HL-60 (cell line): ENCODE data around the gene TMEM63C.

Source experiments
- DNase-seq, 2 experiments: peaks; one replicate each; pipeline ENCODE4 v3.0.0-alpha.2; 2010 to 2020; ENCODE audit warnings: low read depth in 1 of 2, low spot score in 1 of 2
- H3K27ac ChIP-seq: fragments of 250-450 bp; sonication (Bioruptor Pico); replicated peaks from 2 replicates; pipeline ENCODE4 v1.5.1; 2020; ENCODE audit warnings: mild to moderate bottlenecking, moderate library complexity
- H3K27me3 ChIP-seq: fragments of 250-450 bp; sonication (Bioruptor Pico); 2 replicates; pipeline ENCODE4 v1.5.1; 2021; ENCODE audit warnings: mild to moderate bottlenecking, moderate library complexity; ENCODE audit not compliant: insufficient read depth, poor library complexity, severe bottlenecking
- H3K4me3 ChIP-seq: replicated peaks from 2 replicates; pipeline ENCODE4 v1.5.1; 2011; ENCODE audit warnings: mild to moderate bottlenecking, control low read depth, low read length; ENCODE audit not compliant: insufficient read depth
- GABPA ChIP-seq: IDR thresholded peaks from 2 replicates; pipeline ENCODE4 v1.6.1; 2012; ENCODE audit warnings: low read depth
- POLR2AphosphoS5 ChIP-seq: IDR thresholded peaks from 2 replicates; pipeline ENCODE4 v1.6.1; 2012; ENCODE audit warnings: low read depth
- SPI1 ChIP-seq: IDR thresholded peaks from 2 replicates; pipeline ENCODE4 v1.6.1; 2012; ENCODE audit warnings: low read depth, mild to moderate bottlenecking, borderline replicate concordance
- TF ChIP-seq, protein P1 (sequence below): IDR thresholded peaks from 2 replicates; pipeline ENCODE4 v1.6.1; 2012; ENCODE audit warnings: low read depth; ENCODE audit not compliant: insufficient replicate concordance
- TF ChIP-seq, protein P2 (sequence below): IDR thresholded peaks from one replicate; pipeline ENCODE4 v1.5.1; 2011; ENCODE audit warnings: low read length, control low read depth, inconsistent platforms; ENCODE audit not compliant: insufficient read depth

TMEM63C gene

DNA sequence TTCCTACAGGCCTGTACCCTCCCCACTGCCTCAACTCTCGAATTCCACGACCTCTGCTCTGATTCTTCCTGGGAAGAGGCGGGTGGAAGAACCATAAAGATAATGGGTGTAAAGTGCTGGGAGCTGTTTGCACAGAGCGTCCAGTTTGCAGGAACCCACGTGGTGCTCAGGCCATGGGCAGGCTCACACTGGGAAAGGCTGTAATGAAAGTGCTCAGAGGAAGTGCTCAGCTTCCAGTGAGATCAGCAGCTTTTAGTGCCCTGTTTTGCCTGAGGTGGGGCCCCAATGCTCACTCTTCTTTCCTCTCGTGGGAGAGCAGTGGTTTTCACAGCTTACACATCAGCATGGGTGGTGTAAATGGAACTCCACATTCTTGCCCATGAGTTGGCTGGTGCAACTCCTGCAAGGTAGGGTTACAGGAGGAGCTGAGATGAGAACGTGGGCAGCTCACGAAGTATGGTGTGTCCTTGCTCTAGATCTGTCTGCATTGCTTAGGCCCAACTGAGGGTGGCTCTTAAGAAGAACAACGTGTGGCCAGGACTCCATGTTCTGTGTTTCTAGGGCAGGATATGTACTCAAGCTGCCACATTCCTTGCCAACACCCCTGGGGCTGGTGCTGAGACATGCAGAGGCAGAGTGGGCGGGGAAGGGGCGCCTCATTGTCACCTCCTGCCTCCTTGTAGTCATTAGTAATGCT, 2.9 kb downstream of the TMEM63C start:
- Histone ChIP-seq H3K27me3 (no peaks in the 10 kb centered on the region), H3K4me3 (no peak overlapping the region), H3K27ac (no peak overlapping the region)
- TF ChIP-seq GABPA, result no peak
- TF ChIP-seq SPI1, result no peak
- TF ChIP-seq, protein P1, sequence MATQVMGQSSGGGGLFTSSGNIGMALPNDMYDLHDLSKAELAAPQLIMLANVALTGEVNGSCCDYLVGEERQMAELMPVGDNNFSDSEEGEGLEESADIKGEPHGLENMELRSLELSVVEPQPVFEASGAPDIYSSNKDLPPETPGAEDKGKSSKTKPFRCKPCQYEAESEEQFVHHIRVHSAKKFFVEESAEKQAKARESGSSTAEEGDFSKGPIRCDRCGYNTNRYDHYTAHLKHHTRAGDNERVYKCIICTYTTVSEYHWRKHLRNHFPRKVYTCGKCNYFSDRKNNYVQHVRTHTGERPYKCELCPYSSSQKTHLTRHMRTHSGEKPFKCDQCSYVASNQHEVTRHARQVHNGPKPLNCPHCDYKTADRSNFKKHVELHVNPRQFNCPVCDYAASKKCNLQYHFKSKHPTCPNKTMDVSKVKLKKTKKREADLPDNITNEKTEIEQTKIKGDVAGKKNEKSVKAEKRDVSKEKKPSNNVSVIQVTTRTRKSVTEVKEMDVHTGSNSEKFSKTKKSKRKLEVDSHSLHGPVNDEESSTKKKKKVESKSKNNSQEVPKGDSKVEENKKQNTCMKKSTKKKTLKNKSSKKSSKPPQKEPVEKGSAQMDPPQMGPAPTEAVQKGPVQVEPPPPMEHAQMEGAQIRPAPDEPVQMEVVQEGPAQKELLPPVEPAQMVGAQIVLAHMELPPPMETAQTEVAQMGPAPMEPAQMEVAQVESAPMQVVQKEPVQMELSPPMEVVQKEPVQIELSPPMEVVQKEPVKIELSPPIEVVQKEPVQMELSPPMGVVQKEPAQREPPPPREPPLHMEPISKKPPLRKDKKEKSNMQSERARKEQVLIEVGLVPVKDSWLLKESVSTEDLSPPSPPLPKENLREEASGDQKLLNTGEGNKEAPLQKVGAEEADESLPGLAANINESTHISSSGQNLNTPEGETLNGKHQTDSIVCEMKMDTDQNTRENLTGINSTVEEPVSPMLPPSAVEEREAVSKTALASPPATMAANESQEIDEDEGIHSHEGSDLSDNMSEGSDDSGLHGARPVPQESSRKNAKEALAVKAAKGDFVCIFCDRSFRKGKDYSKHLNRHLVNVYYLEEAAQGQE, result no peak
- TF ChIP-seq, protein P2, sequence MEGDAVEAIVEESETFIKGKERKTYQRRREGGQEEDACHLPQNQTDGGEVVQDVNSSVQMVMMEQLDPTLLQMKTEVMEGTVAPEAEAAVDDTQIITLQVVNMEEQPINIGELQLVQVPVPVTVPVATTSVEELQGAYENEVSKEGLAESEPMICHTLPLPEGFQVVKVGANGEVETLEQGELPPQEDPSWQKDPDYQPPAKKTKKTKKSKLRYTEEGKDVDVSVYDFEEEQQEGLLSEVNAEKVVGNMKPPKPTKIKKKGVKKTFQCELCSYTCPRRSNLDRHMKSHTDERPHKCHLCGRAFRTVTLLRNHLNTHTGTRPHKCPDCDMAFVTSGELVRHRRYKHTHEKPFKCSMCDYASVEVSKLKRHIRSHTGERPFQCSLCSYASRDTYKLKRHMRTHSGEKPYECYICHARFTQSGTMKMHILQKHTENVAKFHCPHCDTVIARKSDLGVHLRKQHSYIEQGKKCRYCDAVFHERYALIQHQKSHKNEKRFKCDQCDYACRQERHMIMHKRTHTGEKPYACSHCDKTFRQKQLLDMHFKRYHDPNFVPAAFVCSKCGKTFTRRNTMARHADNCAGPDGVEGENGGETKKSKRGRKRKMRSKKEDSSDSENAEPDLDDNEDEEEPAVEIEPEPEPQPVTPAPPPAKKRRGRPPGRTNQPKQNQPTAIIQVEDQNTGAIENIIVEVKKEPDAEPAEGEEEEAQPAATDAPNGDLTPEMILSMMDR, result no peak
- TF ChIP-seq POLR2AphosphoS5, result no peak
- DNase-seq, result no peak

DNA sequence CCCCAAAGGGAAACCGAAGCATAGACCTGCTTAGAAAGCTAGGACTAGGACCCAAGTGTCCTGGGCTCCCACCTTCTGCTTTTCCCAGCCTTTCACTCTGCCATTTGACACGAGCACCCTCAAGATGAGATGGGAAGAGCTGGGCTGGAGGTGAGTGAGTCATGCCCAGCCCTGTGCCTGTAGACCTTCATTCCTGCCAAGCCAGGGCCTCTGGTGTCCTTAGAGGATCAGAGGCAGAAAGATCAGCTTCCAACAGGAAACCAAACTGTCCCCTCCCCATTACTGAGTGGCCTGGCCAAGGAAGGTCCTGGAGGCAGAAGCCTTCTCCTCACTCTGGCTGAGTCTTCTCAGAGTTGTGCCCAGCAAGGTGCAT, 3.5 kb downstream of the TMEM63C start:
- Histone ChIP-seq H3K4me3 (no peak overlapping the region), H3K27ac (no peak overlapping the region)

DNA sequence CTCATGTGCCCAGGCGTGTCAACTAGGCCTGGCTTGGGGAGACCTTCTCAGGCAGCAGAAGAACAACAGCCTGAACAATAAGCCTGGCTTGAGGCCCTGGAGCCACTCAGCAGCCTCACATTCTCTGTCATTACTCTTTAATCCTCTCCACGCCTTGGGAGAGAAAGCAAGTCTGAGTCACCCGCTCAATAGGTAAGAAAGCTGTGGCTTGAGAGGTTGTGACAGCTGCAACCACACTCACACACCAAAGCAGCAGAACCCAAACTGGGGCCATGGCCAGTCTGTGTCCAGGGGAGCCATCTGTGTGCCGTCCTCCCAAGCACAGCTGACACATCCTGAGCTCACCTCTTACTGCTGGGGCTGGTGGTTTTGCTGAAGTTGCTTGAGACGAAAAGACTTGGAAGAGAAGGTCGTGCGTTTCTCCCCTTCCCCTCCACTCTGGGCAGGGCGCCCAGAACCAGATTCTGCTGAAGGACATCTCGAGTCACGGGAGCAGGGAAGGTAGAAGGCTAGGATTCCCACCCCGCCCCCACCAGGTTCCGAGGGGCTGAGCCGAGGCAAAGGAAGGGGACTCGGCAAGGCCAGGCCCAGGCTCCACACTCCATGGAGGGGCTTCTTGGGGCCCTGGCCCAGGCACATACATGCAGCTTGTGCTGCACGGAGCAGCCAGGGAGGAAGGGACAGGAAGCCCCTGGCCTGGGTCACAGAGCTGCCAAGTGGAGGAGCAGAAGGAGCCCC, 5.5 kb downstream of the TMEM63C start:
- H3K4me3 ChIP-seq, result no peak overlapping the region
- no peak overlapping the region for H3K27ac ChIP-seq
- no peak for TF ChIP-seq SPI1
- TF ChIP-seq, protein P2, result no peak
- TF ChIP-seq, protein P1, result no peak
- no peak for TF ChIP-seq GABPA
- no peak for TF ChIP-seq POLR2AphosphoS5
- no peak for DNase-seq
- no peaks in the 10 kb centered on the region for H3K27me3 ChIP-seq

More for the DNA sequence above, 3.5 kb downstream of the TMEM63C start:
- no peaks in the 10 kb centered on the region for H3K27me3 ChIP-seq
- TF ChIP-seq SPI1 (no peak), GABPA (no peak)
- no peak for DNase-seq

DNA sequence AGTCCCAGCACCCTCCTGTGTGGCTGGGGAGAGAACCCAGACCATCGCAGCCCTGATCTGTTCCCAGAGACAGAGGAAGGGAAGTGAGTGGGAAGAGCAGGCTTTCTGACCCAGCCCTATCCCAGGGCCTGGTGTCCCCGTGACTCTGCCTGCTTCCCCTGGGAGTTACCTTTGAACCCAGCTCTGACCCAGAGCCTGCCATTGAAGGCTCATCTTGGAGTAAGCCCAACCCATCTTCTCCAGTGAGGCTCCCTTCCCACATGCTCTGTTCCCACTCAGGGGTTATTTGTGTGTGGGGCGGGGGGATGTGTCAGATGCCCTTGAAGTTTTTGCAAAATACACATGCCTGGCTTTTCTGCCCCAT, 6.0 kb downstream of the TMEM63C start:
- DNase-seq, result no peak
- H3K4me3 ChIP-seq, result no peak overlapping the region
- H3K27me3 ChIP-seq, result no peaks in the 10 kb centered on the region
- TF ChIP-seq GABPA, result no peak
- TF ChIP-seq SPI1, result no peak
- TF ChIP-seq, protein P1, result no peak
- TF ChIP-seq, protein P2, result no peak
- TF ChIP-seq POLR2AphosphoS5, result no peak
- no peak overlapping the region for H3K27ac ChIP-seq
